HCT116 (cell line): ENCODE results near the gene NANOS2.

Source experiments
- CTCF ChIP-seq, 3 experiments: fragments of 200-600 bp in 1 of 3; sonication (generic) in 1 of 3; IDR thresholded peaks in 2 of 3; conservative IDR thresholded peaks in 1 of 3; 2 replicates each; pipeline ENCODE4 v1.5.1; 2012 to 2017; ENCODE audit warnings: low read depth in 2 of 3, low read length in 2 of 3, antibody characterized with exemption in 1 of 3, borderline replicate concordance in 1 of 3, control low read depth in 1 of 3, mild to moderate bottlenecking in 1 of 3, mixed read lengths in 1 of 3, mixed run types in 1 of 3, moderate library complexity in 1 of 3; ENCODE audit not compliant: insufficient read depth in 1 of 3
- EZH2 ChIP-seq: fragments of 200-600 bp; sonication (generic); IDR thresholded peaks from 2 replicates; pipeline ENCODE4 v1.6.1; 2017; ENCODE audit warnings: antibody characterized with exemption, mixed run types
- EZH2phosphoT487 ChIP-seq: fragments of 200-600 bp; IDR thresholded peaks from 2 replicates; pipeline ENCODE4 v1.6.1; 2018; ENCODE audit warnings: antibody characterized with exemption, borderline replicate concordance
- JUND ChIP-seq: IDR thresholded peaks from 2 replicates; pipeline ENCODE4 v1.6.1; 2012
- POLR2A ChIP-seq: IDR thresholded peaks from 2 replicates; pipeline ENCODE4 v1.7.0; 2011; ENCODE audit warnings: borderline replicate concordance; ENCODE audit not compliant: insufficient read depth, insufficient read length; ENCODE audit errors: extremely low read depth
- REST ChIP-seq: IDR thresholded peaks from 2 replicates; pipeline ENCODE4 v1.6.1; 2012; ENCODE audit warnings: low read depth
- SP1 ChIP-seq: IDR thresholded peaks from 2 replicates; pipeline ENCODE4 v1.6.1; 2012; ENCODE audit warnings: low read depth
- SRF ChIP-seq: IDR thresholded peaks from 2 replicates; pipeline ENCODE4 v1.6.1; 2012; ENCODE audit warnings: low read depth
- YY1 ChIP-seq: IDR thresholded peaks from 2 replicates; pipeline ENCODE4 v1.6.1; 2011; ENCODE audit warnings: low read length, low read depth, moderate library complexity, mild to moderate bottlenecking; ENCODE audit not compliant: insufficient replicate concordance; ENCODE audit errors: extremely low read depth
- ZFX ChIP-seq: fragments of 450-650 bp; IDR thresholded peaks from 2 replicates; pipeline ENCODE4 v1.6.1; 2017
- TF ChIP-seq, protein P1 (sequence below): IDR thresholded peaks from 2 replicates; pipeline ENCODE4 v1.6.1; 2012

DNA sequence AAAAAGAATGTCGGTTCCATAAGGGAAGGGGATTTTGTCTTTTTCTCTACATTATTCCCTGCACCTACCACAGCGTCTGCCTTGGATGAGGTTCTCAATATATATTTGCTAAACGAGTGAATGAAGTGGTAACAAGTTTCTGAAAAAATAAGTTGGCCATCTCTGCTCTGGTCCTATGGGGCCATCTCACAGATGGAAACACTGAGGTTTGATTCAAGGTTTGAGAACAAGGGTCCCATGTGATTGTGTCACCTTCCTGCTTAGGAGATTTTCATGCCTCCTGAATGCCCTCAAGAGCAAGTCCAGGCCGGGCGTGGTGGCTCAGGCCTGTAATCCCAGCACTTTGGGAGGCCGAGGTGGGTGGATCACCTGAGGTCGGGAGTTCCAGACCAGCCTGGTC lies 15.3 kb downstream of the NANOS2 start:
- no peak for TF ChIP-seq SP1
- TF ChIP-seq CTCF (IDR thresholded peaks at IDR 0.05 in 2 of 3, conservative IDR thresholded peaks at IDR 0.05 in 1 of 3; ENCODE audit: borderline replicate concordance in 1 of 3, insufficient read depth in 1 of 3, low read depth in 2 of 3, low read length in 2 of 3): no peak
- no peak for TF ChIP-seq SRF
- no peak for TF ChIP-seq REST
- no peak for TF ChIP-seq EZH2phosphoT487
- no peak for TF ChIP-seq YY1
- TF ChIP-seq POLR2A: no peak
- TF ChIP-seq, protein P1, sequence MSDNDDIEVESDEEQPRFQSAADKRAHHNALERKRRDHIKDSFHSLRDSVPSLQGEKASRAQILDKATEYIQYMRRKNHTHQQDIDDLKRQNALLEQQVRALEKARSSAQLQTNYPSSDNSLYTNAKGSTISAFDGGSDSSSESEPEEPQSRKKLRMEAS: no peak
- TF ChIP-seq ZFX: no peak
- TF ChIP-seq JUND: no peak
- no peak for TF ChIP-seq EZH2
